Measurements from ENCODE around the gene TNFRSF11A.

DNA sequence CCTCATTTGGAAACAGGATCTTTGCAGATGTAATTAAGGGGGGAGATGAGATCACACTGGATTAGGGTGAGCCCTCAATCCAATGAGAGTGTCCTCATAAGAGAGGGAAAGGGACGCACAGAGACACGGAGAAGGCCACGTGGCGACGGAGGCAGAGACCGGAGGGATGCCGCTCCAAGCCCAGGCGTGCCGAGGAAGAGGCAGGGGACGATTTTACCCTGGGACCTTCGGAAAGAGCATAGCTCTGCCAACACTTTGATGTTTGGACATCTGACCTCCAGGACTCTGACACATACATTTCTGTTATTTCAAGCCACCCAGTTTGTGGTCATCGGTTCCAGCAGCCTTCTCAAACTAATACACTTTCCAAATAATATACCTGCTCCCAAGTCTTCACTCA is 113.3 kb downstream of the TNFRSF11A start:
- TF ChIP-seq TAF1 (IDR thresholded peaks at IDR 0.05; ENCODE audit: low read depth) (no peak), TEAD4 (IDR thresholded peaks at IDR 0.05) (no peak), EP300 (IDR thresholded peaks at IDR 0.05; ENCODE audit: borderline replicate concordance) (no peak), NFIC (IDR thresholded peaks at IDR 0.05) (no peak), RAD21 (IDR thresholded peaks at IDR 0.05; ENCODE audit: low read depth) (no peak), FOXM1 (IDR thresholded peaks at IDR 0.05; ENCODE audit: borderline replicate concordance, low read depth) (no peak)
- TF ChIP-seq, protein P1, sequence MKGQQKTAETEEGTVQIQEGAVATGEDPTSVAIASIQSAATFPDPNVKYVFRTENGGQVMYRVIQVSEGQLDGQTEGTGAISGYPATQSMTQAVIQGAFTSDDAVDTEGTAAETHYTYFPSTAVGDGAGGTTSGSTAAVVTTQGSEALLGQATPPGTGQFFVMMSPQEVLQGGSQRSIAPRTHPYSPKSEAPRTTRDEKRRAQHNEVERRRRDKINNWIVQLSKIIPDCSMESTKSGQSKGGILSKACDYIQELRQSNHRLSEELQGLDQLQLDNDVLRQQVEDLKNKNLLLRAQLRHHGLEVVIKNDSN (IDR thresholded peaks at IDR 0.05): no peak
- TF ChIP-seq, protein P2, sequence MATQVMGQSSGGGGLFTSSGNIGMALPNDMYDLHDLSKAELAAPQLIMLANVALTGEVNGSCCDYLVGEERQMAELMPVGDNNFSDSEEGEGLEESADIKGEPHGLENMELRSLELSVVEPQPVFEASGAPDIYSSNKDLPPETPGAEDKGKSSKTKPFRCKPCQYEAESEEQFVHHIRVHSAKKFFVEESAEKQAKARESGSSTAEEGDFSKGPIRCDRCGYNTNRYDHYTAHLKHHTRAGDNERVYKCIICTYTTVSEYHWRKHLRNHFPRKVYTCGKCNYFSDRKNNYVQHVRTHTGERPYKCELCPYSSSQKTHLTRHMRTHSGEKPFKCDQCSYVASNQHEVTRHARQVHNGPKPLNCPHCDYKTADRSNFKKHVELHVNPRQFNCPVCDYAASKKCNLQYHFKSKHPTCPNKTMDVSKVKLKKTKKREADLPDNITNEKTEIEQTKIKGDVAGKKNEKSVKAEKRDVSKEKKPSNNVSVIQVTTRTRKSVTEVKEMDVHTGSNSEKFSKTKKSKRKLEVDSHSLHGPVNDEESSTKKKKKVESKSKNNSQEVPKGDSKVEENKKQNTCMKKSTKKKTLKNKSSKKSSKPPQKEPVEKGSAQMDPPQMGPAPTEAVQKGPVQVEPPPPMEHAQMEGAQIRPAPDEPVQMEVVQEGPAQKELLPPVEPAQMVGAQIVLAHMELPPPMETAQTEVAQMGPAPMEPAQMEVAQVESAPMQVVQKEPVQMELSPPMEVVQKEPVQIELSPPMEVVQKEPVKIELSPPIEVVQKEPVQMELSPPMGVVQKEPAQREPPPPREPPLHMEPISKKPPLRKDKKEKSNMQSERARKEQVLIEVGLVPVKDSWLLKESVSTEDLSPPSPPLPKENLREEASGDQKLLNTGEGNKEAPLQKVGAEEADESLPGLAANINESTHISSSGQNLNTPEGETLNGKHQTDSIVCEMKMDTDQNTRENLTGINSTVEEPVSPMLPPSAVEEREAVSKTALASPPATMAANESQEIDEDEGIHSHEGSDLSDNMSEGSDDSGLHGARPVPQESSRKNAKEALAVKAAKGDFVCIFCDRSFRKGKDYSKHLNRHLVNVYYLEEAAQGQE (IDR thresholded peaks at IDR 0.05; ENCODE audit: low read depth): no peak
- TF ChIP-seq, protein P3, sequence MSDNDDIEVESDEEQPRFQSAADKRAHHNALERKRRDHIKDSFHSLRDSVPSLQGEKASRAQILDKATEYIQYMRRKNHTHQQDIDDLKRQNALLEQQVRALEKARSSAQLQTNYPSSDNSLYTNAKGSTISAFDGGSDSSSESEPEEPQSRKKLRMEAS (IDR thresholded peaks at IDR 0.05): no peak

Data from Ishikawa (cell line).